KOPT-K1 (cell line): Measurements from ENCODE around the gene WNT3A.
A peak's percentile ranks its signal among the peaks of the same experiment; 100 is the strongest.

ENCODE experiments used
- H3K27ac ChIP-seq: fragments of 200-600 bp; sonication (generic); 2 replicates; pipeline ENCODE4 v1.5.1; 2016; ENCODE audit warnings: antibody characterized with exemption, mild to moderate bottlenecking, low read depth, low read length; ENCODE audit not compliant: poor library complexity, severe bottlenecking
- H3K36me3 ChIP-seq: fragments of 200-600 bp; sonication (generic); 2 replicates; pipeline ENCODE4 v1.5.1; 2017; ENCODE audit warnings: antibody characterized with exemption, mild to moderate bottlenecking, low read length, moderate library complexity; ENCODE audit not compliant: insufficient read depth
- H3K9me3 ChIP-seq: fragments of 200-600 bp; sonication (generic); 2 replicates; pipeline ENCODE4 v1.5.1; 2017; ENCODE audit warnings: antibody characterized with exemption, low read length, mild to moderate bottlenecking; ENCODE audit not compliant: insufficient read depth, poor library complexity, severe bottlenecking

Gene WNT3A

DNA sequence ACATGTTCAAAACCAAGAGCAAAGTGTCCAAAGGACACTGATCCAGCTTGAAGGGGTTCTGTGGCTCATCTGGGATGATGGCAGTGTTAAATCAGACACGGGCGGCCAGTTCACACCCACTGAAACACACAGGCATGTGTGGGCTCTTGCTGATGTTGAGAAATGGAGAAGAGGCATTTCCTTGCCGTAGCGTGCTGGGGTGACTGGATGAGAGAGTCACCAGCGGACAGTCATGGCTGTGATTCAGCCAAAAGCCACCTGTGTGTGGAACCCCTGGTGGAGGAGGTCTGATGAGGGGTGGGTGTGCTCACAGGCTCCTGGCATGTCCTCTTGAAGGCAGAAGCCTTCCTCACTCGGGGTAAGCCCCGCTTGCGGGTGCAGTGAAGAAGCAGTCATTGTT is 89.1 kb downstream of the WNT3A start:
- Histone ChIP-seq H3K27ac (no peak overlapping the region), H3K36me3 (peaks cover 100% of the 10 kb centered on the region), H3K9me3 (peaks cover 49% of the 10 kb centered on the region)

DNA sequence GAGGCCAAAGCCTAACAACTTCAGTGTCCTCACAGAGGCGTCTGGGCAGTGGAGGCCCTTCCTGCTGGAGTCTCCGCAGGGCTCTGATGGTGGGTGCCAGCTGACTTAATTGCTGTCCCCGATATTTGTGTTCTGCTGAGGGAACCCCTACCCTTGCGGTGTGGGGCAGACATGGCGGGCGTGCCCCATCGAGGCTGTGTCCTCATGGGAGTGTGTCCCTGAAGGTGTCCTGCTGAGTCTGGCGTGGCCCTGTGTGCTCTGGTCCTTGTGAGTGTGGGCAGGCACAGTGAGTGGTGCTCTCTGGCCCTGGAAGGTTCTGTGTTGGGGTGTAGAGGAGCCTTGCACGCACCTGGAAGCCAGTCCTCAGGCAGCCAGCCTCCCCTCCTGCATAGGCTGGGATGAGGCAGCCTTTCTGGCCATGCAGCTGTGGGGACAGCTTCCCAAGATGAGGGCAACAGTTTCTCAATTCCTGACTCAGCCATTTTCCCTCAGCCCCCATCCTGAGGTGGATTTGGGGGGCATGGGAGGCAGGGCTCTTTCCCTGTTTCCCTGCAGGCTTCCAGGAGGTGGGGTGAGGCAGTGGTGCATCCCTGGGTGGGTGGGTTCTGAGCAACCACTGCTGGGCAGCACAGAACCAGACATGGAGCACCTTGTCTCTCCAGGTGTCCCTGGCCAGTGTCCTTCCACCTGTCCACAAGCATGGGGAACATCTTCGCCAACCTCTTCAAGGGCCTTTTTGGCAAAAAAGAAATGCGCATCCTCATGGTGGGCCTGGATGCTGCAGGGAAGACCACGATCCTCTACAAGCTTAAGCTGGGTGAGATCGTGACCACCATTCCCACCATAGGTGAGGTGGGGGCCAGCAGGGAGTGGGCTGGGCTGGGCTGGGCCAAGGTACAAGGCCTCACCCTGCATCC is 89.9 kb downstream of the WNT3A start:
- peaks cover 99% of the 10 kb centered on the region for H3K36me3 ChIP-seq
- H3K27ac ChIP-seq, result no peak overlapping the region
- H3K9me3 ChIP-seq, result peaks cover 42% of the 10 kb centered on the region

DNA sequence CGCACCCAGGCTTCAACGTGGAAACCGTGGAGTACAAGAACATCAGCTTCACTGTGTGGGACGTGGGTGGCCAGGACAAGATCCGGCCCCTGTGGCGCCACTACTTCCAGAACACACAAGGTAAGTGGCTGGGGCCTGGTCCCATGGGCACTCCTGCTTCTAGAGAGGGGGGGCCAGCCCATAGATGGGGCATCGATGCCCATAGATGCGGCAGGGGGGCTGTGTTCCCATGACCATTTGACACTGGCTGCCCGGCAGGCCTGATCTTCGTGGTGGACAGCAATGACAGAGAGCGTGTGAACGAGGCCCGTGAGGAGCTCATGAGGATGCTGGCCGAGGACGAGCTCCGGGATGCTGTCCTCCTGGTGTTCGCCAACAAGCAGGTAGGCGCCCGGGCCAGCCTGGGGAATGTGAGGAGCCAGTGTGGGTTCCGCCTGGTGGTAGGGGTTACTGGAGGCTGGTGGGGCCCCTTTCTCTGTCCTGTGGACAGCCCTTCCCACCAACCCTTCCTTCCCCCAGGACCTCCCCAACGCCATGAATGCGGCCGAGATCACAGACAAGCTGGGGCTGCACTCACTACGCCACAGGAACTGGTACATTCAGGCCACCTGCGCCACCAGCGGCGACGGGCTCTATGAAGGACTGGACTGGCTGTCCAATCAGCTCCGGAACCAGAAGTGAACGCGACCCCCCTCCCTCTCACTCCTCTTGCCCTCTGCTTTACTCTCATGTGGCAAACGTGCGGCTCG is 90.7 kb downstream of the WNT3A start:
- peaks cover 91% of the 10 kb centered on the region for H3K36me3 ChIP-seq
- H3K27ac ChIP-seq, result no peak overlapping the region
- H3K9me3 ChIP-seq, result peaks cover 34% of the 10 kb centered on the region

DNA sequence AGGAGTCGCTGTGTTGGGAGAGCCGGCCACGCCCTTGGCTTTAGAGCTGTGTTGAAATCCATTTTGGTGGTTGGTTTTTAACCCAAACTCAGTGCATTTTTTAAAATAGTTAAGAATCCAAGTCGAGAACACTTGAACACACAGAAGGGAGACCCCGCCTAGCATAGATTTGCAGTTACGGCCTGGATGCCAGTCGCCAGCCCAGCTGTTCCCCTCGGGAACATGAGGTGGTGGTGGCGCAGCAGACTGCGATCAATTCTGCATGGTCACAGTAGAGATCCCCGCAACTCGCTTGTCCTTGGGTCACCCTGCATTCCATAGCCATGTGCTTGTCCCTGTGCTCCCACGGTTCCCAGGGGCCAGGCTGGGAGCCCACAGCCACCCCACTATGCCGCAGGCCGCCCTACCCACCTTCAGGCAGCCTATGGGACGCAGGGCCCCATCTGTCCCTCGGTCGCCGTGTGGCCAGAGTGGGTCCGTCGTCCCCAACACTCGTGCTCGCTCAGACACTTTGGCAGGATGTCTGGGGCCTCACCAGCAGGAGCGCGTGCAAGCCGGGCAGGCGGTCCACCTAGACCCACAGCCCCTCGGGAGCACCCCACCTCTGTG is 91.6 kb downstream of the WNT3A start:
- Histone ChIP-seq H3K9me3 (peaks cover 25% of the 10 kb centered on the region), H3K36me3 (peaks cover 82% of the 10 kb centered on the region), H3K27ac (no peak overlapping the region)

DNA sequence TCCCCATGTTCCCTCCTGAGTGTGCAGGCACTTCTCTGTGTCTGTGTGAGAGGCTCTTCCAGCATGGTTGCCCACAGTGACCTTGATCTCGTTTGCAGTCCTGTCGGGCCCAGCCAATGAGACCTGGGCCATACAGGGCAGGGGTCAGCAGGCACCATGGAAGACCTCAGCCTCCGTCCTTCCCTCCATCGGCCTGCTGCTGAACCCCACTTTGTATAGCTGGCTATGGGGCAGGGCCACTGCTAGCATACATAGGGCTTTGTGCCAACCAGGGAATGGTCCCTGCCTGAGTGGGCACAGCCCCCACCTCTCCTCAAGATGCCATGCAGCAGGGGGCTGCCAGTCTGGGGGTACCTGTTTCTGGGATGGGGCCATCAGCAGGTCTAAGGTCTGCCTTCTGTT is 92.5 kb downstream of the WNT3A start:
- Histone ChIP-seq H3K27ac (no peak overlapping the region), H3K36me3 (peaks cover 73% of the 10 kb centered on the region), H3K9me3 (peaks cover 16% of the 10 kb centered on the region)

DNA sequence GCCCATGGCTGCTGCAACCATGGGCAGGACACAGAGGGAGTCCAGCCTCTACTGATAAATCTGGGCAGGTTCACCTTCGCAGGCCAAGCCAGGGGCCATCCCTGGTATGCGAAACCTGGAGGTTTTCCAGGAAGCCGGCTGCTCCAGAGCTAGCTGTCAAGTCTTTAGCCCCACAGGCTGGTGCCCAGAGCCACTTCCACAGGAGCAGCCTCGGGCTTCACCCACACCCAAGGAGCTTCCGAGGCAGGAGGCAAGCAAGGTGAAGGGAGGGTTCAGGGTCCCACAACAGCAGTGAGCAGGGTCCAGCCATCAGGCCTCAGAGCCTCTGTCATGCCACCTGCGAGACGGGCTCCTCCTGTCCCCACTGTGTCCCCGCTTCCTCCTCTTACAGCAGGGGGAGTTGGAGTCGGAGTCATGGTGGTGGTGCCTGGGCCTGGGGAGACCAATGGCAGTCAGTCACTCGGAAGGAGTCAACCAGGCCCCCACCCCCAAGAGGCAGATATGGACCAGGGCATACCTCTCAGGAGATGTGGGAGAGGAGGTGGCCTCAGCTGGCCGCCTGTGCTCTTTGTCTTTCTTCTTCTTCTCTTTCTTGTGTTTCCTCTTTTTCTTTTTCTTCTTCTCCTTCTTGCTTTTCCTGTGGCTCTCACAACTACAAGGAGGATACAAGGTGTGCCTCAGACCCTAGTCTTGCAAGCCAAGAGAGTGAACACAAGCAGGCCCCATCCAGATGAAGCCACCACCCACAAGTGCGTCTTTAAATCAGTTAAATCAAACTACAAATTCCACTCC is 94.2 kb downstream of the WNT3A start:
- Histone ChIP-seq H3K9me3 (no peaks in the 10 kb centered on the region), H3K27ac (no peak overlapping the region), H3K36me3 (peaks cover 61% of the 10 kb centered on the region)

DNA sequence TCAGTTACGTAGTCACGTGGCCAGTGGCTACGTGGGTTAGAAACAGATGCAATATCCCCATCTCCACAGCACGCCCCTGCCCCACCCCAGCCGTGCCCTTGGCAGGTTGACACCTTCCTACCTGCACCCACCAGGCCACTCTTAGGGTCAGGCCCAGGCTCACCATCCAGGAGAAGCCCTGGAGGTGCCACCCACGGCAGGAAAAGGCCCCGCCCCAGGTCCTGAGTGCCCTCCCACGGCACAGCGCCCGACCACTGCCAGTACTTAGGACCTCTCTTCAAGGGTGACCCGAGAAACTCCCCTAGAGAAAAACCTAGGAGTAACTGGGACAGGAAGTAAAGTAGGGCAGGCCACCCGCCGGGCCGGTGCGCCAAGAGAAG is 94.8 kb downstream of the WNT3A start:
- no peaks in the 10 kb centered on the region for H3K9me3 ChIP-seq
- H3K36me3 ChIP-seq, result peaks cover 61% of the 10 kb centered on the region
- peak overlapping the region; percentile 76 for H3K27ac ChIP-seq

DNA sequence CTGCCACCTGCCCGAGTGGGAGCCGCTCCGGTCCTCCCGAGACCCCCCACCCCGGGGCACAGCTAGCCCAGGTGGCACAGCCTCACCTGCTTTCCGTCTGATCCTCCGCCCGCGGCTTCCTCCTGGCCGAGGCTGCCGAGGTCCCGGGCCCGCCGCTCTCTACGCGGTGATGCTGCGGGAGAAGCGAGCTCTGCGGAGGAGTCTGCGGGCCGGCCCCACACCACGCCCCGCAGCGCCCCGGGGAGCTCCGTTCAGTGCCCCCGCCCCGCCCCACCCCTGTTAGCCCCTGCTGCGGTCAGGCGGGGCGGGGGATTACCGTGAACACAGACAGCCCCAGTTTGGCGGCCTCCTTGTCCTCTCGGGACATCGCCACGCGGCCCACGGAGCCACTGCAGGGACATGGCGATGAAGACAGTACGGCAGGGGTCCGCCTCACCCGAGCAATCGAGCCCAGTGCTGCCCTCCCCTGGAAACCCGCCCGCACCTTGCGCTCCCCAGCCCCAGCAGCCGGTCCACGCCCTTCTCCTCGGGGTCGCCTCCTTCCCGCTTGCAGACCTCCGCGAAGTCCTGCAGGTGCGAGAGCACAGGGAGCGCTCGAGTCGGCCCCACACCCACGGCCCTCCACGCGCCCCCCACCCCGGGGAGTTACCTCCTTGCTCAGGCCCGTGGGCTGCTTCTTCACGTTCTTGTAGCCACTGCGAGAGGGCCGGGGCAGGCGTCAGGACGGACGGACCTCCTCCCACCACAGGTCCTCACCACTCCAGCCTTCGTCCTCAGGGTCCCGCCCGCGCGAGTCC is 95.4 kb downstream of the WNT3A start:
- H3K9me3 ChIP-seq, result no peaks in the 10 kb centered on the region
- H3K27ac ChIP-seq, result peak overlapping the region; percentile 76
- H3K36me3 ChIP-seq, result peaks cover 60% of the 10 kb centered on the region

DNA sequence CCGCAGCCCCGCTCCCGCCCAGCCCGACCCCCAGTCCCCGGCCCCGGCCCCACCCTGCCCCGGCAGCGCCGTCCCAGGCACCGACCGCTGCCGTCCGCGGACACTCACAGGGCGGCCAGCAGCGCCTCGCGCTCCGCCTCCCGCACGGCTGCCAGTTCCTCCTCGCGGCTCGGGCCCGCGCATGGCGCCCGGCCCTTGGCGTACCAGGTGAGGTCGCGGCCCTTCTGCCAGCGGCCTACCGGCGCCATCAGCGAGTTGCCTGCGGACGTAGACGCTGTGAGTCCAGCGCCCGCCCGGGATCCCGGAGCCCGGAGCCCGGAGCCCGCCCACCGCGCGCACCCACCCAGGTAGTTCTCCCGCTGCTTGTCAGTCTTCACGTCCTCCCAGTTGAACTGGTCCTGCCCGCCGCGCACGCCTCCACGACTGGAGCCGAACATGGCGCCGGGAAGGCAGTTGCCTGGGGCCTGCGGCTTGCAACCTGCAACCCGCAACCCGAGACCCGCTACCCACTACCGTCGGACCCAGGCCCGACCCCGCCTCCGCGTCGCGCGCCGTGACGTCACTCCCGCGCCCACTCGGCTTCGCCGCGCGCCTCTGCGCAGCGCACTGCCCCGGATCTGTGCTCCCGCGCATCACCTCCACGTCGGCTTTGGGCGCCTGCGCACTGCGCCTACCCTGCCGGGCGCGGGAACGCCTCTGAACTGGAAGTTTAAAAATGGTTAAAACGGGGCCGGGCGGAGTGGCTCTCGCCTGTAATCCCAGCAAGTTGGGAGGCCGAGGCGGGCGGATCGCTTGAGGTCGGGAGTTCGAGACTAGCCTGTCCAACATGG is 96.2 kb downstream of the WNT3A start, which contains the start of gene C1orf35:
Gene C1orf35 (minus strand): TSS at position 535 of the 830 bp plus-strand sequence. CDS start 98 bp downstream, at position 437.
- peaks cover 58% of the 10 kb centered on the region for H3K36me3 ChIP-seq
- peak within 1 kb of the TSS; percentile 76 for H3K27ac ChIP-seq
- no peaks in the 10 kb centered on the region for H3K9me3 ChIP-seq

DNA sequence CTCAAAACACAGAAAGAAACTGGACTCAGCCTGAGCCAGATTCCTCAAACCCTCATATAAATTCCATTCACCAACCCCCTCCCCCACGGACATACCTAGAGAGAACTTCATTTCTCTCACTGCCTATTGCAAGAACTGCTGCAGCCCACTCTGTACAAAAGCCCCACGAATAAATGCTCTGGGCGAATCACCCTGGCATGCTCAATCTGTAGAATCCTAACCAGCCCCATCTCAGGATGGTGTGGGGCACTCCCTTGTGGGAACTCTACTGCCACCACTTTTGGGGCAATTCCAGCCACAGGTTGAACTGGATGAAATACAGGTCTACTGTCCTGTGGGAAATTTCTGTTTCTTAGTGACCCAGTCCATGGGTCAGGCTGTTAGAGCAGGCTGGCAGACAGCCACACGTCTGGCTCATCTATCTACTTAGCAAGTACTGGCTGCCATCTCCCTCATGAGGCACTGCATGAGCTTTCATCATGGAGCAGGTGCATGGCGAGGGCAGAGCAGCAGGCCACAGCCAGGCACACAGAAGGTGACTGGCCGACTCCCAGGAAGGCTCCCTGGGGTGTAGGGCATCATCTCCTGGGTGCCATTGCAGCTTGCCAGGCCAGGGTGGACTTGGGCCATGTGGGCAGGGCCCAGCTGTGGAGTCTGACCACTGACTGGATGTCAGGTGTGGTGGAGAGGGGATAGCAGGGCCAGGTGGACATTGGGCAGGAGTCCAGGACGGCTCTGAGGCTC is 97.9 kb downstream of the WNT3A start:
- Histone ChIP-seq H3K9me3 (no peaks in the 10 kb centered on the region), H3K36me3 (peaks cover 42% of the 10 kb centered on the region), H3K27ac (no peak overlapping the region)

DNA sequence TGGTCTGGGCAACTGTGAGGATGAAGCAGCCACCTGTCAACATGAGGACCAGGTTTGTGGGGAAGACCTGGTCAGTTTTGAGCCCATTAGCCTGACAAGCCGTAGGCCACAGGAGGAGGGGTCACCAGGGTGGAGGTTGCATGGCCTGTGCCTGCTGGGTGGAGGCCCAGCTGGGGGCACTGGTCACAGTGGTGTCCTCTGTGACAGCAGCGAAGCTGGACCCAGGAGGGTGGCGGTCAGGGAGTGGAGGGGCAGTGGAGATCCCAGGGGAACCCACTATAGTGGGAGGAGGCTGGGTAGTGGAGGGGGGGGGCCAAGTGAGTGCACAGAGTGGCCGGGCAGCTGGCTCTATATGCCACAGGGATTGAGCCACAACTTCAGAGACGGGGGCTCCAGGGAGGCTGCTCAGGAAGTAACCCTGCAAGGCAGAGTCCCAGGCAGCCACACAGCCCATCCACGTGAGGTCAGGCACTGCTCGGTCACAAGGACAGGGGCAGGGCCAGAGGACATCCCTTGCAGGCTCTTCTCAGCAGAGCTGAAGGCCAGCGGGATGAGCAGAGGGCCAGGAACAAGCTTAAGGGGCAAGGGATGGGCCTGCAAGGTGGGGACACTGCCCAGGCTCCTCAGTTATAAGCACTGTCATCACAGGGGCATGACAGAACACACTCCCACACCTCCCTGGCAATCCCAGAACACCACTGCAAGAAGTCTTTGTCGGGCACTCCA is 98.6 kb downstream of the WNT3A start:
- H3K9me3 ChIP-seq, result no peaks in the 10 kb centered on the region
- H3K36me3 ChIP-seq, result peaks cover 34% of the 10 kb centered on the region
- no peak overlapping the region for H3K27ac ChIP-seq

DNA sequence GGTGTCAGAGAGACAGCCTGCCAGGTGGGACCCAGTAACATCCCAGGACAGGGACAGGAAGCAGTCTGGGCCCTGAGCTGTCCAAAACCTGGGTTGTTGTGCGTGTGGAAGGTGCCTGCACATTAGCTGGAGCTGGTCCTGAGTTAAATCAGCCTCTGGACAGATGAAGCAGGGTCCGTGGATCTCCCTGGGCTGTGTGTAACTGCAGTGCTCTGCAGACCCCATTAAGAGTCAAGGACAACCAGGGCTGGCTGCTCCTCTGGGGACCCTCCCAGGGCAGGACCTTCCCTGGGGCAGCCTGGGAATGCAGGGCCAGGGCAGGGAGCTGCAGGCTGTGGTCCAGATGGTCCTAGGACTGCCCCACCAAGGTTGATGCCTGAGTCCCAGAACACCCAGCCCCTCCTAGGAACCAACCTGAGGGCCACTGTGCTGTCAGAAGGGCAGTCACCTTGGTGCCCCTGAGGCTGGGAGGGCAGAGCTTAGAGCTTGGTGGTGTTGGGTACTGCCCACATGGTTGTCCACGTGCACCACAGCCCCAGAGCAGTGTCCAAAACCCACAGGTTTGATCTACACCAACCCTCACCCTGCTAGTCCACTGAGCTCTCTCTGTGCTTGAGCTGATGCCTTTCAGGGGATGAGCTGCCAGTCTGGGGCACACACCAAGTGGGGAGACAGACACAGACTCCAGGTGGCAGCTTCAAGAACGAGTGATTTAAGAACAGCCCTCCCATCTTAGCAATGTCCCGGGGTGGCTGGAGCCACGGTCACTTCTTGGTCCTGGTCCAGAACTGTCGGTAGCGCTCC is 99.4 kb downstream of the WNT3A start:
- Histone ChIP-seq H3K36me3 (peaks cover 27% of the 10 kb centered on the region), H3K9me3 (no peaks in the 10 kb centered on the region), H3K27ac (no peak overlapping the region)
